GM19043 (cell line): ENCODE data around the gene OPN1SW.

ENCODE experiments used
- ATAC-seq: cut with Tn5 transposase; IDR thresholded peaks from one replicate; pipeline ENCODE4 v1.9.1; 2021; ENCODE audit warnings: low read depth; ENCODE audit not compliant: unreplicated experiment

OPN1SW gene

DNA sequence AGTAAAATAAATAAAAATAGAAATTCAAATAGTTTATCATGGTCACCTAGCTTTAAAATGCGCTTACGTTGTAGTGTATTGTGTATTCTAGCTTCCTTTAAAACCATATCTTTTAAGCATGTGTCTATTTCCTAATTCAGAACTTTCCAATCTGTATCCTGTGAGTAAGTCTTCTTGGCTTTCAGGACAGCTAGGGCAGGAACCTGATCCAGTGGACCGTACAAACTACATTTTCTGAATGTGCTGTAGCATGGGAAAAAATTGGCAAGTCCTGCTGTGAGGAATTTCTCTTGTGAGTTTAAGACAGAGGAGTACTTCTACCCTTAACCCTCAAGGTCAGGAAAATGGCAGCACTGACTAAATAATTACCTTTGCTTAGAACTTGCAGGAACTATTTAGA, 12.1 kb downstream of the OPN1SW start:
- no peak for ATAC-seq

DNA sequence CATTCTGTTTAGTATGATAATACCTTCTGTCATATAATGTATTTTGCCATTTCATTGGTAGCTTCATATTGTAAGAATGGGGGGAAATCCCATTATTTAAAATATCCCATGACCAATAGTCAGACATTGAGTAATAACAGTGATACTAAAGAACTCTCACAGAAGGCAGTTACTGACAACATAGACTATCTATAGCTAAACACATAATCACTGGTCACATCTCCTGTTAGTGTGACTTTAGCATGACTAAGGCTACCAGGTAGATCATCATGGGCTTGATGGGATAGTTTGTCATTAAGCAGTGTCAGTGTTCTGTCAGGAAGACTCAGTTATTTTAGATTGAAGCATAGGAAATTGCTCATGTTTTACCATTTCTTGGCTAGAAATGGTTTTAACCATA, 16.4 kb downstream of the OPN1SW start:
- no peak for ATAC-seq

DNA sequence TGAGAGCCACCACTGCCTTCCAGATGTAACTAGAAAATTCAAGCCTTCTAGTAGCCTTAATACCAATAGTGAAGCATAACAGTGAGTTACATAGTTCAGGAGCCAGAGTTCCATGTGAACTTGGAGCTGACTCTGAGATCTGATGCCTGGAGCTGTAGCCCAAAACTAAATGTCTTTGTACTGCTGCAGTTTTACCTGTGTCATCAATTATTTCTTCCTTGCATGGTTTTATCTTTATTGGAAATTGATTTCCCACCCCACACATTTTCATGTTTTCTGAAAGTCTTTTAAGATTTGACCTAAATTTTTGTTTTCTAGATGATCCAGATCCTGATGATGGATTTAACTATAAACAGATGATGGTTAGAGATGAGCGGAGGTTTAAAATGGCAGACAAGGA, 17.0 kb downstream of the OPN1SW start:
- no peak for ATAC-seq

DNA sequence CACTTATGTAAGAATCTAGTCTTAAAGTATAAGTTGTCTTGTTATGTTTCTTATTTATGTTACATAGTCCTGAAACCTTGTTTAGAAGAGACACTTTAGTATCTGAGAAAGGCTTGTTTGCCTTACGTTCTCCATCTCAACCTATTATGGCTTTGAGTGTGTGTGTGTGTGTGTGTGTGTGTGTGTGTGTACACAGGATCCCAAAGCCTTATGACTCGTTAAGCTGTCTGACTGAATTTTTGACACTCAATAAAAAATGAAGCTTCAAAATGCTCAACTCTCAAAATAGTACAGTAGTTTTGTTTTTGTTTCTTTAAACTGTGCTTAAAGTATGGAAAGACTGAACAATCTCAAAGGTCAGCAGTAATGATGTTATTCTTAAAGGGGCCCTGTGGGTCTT, 18.4 kb downstream of the OPN1SW start:
- ATAC-seq = no peak

DNA sequence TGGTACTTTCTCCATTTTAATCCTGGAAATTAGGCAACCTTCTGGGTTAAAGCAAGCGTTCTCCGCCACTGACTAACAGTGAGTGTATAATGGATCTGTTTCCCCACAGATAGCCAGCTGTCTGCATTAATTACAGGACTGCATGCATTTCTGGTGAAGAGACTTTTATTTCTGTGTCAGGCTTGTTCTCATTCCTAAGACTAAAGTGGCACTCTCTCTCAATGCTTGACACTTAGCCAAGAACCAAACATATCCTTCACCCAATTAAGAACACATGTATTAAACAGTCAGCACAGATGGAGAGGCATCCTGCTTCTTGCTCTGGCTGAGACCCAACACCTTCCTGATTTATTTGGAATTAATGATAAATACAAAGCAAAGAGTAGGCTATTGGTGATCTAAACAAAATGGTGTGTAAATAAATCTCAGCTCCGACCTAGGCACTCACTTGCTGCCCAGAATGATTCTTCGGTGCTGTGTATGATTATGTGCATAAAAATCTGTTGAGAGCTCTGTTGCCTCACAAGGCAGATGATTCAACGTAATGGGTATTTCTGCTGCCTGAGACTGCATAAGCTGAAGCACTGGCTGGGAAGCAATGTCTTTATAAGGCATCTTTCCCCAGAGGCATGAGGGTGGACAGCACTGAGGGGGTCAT, 19.6 kb downstream of the OPN1SW start:
- no peak for ATAC-seq

DNA sequence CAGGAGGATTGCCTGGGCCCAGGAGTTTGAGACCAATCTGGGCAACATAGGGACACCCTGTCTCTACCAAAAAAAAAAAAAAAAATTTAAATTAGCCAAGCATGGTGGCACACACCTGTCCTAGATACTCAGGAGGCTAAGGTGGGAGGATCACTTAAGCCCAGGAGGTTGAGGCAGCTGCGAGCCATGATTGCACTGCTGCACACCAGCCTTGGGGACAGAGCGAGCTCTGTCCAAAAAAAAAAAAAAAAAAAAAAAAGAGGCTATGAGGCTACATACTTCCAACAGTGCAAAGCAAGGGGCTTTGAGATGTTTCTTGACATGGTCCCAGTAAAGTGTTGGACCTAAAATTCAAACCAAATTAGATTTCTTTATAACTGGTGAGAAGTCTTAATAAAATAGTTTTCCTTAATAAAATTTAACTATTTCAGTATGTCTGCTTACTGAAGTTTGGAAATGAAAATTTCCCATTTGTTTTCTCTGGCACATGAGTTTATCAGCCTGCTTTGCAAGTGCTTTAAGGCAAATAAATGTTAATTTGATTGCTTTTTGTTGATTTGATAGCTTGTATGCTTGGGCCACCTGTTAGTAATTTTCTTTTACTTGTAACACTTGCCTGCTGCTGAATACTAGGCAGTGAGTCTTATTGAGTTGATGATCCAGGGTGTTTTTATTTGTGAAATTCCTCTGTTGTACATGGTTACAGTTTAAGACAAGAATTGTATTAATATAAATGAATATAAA, 20.3 kb downstream of the OPN1SW start:
- ATAC-seq = no peak

DNA sequence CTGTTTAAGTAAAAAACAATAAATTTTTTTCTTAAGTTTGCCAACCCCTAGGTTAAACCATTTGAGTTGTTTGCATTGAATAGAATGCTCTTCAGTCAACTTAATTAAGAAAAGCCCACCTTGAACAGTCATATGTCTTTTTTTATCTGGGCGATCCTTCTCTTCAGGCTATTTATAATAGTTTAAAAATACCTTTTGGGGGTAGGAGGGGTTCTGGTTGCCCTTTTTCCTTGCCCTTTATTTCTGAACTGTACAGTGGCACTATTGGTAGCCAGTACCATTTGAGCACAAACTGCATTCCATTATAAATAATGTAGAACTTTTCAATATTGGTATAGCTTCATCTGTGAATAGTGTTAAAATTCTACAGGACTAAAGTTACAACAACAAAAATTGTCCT, 23.3 kb downstream of the OPN1SW start:
- no peak for ATAC-seq

DNA sequence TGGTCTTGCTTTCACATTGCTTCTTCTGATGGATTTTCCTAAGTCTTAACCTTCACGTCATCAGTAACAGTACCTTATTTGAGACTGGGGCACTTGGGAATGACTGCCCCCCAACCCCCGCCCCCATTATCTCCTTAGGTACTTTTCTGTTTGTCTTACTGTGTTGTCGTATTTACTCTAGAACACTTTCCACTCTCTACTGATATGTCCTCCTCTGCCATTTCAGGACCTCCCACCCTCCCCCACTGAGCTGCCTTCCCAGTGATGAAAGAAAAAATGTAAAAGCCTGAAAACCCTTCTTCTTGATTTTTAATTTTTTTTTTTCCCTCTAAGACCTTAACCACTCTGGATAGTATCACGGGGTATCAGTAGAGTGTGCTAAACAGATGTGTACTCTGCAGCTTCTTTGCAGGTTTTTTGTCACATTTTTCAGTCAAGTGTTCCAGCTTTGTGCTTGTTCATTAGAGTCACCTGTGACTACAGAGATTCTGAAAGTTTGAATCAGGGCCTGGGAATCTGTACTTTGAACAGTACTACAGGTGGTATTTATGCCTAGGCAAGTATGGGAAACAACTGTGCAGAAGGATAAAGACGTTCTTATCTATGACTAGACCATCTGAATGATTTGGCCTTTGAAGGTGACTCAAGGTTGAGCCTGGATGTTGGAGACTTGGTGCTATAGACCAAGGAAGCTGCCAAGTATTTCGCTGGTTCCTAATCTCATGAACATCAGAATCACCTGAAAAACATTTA, 28.1 kb downstream of the OPN1SW start:
- ATAC-seq = no peak

DNA sequence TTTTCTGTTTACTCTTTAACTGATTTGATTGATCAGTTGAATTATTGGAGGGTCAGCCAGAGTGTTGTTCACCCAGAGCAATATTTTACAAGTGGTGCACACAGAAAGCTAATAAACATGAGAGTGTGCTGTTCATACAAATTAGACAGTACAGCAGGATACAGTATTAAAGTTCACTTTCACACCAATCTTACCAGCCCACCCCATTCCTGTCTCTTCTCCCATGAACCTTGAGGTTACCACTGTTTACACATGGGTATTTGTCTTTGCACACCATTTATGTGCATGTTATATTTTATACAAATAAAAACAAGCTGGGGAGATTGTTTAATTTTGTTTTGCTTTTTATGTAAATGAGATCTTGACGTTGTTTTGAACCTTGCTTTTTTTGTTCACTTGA, 29.9 kb downstream of the OPN1SW start:
- no peak for ATAC-seq

DNA sequence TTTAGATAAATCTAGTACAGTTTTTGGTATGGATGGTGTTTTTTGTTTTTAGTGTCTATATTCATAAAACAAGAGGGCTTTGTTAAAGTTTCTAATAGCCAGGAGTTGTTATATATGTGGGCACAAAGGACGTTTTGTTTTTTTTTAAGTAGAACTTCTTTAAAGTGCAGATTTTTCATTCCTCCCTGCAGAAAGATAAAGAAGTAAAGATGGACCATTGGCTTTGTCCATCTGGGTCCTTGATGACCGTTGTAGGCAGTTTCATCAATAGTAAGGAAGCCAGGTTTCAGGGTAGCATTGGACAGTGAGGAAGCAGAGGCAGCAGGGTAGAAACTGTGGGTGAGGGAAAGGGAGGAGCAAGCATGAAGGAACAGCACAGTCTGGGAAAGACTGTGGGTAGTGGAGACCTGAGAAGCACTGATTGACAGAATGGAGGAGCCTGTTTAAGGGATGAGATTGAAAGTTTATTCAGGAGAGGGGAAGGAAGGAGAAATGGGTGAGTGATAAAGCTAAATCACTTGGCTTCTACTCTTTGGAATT, 31.2 kb downstream of the OPN1SW start:
- ATAC-seq = no peak

DNA sequence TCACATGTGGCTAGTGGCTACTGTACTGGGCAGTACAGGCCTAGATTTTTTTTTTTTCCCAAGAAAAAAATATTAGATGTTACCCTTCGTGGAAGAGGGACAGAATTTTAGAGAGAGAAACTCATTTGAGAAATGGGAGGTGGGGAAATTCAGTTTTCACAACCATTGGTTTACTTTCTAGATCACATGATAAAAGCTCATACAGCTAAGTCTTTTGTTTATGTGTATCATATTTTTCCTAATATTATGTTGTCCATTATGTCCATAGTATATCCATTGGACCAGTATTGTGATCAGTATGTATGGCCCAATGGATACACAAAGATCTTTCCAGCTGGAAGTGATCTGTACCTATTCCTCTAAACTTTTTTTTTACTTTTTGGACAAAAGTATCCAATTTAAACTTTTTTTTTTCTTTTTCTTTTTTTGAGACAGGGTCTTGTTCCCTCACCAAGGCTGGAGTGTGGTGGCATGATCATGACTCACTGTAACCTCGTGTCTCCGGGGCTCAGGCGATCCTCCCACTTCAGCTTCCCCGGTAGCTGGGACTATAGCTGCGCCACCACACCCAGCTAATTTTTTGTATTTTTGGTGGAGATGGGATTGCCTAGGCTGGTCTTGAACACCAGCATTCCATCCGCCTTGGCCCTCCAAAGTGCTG, 32.4 kb downstream of the OPN1SW start:
- ATAC-seq = no peak

DNA sequence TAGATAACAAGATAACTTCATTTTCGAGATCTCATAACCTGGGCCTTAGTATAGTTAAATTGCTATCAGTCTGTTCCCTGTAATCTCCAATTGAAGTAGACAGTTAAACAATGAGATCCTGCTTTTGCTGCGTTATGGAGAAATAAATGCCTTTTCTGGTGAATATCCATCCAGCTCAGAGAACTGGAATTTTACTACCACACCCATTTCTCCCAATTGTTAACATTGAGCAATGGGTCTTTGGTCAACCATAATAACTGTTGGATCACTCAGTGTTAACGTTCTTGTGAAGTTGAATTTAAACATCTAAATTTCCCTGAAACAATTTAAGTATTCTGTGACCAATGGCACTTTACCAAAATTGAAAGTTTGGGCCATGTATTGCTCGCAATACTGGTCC, 33.4 kb downstream of the OPN1SW start:
- ATAC-seq = no peak

DNA sequence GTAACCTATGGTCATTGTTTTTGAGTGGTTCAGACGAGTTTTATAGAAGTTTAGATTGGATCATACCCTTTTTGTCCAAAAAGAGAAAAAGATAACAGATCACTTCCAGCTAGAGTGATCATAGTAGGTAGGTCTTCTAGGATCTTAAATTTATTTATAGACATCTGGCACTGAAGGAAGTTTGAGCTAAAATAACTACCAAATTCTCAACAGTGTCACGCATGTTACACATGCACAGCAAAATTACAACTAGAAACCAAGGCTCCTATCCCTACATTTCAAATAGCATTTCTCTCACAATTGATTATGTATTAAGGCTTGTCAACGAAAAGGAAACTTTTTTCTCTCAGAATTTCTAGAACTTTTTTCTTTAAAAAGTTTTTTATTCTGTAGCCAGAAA, 34.1 kb downstream of the OPN1SW start:
- ATAC-seq = no peak

DNA sequence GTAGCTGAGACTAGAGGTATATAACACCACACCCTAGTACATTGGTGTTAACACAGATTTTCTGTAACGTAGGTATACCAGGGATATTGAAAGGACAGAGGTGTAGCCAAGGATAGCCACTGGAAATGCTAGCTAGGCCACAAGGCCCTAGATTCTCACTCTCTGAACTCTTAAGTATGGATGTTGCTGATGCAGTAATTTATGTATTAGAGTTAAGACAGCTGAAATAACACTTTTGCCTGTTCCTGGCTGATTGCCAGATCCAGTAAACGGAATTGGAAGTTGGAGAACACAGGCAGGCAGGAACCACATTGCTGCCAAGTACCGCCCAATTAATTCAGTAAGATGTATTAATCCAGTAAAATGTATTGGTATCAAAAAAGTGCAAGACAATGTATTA, 34.6 kb downstream of the OPN1SW start:
- ATAC-seq = no peak

DNA sequence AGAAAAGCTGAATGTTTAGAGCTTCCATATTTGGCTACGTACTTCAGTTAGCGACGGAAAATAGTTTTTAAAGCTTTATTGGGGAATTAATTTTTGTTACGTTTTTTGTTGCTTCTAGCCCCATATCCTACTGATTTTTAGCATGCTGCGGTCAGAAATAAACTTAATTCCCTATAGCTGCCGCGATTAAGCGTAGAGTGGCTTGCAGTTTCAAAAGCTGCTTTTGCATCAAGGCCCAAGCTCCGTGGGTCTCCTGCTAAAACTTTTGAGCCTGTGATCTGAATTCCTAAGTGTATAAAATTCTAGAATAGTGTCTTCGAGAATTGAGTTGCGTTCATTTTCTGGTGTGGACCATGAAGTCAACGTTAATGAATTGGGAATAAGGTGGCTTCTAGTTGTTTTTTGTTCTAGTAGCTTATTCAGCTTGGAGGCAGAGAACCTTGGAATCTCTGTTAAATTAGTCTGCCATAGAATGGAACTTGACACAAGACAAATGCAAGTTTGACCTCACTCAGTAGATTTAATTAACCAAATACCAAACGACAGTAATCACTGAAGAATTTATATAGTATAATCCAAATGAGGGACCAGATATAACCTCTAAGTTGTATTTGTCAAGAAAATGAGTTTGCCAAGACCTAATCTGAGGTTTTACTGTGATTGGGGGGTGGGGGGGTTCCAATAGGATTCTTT, 35.5 kb downstream of the OPN1SW start:
- no peak for ATAC-seq

DNA sequence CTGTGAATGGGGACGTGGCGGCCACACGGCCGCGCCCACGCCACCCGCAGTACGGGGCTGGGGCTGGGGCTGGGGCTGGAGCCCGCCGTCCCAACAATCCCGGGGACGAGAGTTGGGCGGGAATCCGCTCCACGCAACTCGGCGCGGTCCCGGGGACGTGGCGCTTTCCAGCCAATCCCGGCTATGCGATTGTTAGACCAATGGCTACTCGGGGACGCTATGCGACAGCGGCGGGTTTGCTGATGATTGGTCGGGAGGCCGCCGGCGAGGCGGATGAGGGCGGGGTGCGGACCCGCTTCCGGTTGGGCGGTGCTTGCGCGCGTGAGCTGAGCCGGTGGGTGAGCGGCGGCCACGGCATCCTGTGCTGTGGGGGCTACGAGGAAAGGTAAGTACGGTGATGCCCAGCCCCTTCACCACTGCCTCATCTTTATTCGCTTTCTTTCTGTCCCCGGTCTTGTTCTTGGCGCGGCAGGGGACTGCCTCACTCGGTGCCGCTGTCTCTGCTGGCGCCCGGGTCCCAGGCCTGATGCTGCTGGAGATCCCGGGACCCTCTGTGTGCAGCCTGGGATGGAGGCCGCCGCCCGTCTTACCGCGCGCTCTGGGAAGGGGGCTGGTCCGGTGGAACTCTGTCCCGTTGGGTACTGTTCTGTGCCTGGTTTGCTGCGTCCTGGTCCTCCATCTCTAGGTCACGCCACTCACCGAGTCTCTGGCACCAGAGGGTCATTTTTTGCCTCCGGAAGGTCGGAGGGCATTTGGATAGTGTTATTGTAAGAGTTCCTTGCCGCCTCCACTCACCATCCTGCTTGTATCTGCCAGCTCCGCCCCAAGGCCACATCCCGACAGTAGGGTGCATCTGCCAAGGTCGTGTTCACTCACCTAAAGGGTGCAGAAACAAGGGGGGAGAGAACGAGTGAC, 36.3 kb downstream of the OPN1SW start, which contains the start of gene CALU:
CALU (plus strand) TSS at position 312 of the 915 bp plus-strand sequence. CDS start 9,225 bp downstream, outside the sequence.
- peak; percentile 99 for ATAC-seq

DNA sequence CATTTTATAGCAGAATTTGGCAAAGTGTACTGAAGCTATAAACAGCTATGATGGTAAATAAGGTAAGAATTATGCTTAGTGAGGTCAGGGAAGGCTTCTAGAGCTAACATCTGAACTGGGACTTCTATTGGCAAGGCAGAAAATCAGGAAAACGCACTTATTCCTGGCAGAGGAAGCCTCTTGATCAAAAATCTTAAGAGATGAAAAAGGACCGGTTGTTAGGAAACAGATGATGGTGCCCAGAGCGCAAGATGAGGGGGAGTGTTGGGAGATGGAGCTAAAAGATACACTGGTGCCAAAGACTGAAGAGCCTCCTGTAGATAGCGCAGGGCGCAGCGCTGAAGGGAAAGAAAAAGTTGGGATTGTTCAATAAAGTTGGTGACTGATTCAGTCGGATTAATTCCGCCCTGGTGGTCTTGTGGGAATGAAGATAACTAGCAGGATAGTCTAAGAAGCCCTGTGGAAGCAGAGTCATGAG, 37.0 kb downstream of the OPN1SW start:
- no peak for ATAC-seq

DNA sequence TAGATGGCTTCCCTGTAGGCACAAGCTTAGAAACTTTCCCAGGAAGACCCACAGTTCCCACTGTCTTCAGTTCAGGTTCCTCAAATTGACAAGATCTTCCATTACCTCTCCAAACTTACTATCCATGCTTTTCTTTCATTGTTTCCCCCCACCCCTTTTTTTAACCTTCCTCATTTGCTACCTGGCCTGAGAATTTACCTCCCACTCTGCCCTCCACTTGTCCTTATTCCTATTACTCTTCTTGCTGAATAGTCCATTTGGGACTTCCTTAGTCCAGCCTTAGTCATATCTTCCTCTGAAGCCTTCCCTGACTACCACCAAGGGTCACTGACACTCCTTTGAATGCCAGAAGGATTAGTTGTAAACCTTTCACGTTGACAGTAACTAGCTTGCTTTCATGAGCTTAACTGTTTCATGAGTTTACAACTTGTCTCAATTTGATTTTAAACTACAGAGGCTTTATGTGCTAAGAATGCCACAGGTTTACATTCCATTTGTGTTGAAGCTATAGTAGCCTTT, 37.7 kb downstream of the OPN1SW start:
- no peak for ATAC-seq

DNA sequence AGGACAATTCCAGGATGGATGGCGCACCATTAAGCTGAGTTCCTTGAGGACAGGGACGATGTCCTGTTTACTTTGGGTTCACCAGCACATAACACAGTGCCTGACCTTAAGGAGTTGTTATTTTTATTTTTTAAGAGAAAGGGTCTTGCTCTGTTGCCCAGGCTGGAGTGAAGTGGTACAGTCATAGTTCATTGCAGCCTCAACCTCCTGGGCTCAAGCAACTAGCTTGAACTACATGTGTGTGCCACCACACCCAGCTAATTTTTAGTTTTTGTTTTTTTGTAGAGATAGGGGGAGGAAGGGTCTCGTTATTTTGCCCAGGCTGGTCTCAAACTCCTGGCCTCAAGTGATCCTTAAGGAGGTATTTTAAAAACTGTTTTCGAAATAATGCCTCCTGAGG, 38.2 kb downstream of the OPN1SW start:
- ATAC-seq = no peak
